Neuron (in vitro differentiated cells): ENCODE measurements around the gene DISC1.
"Not testable (repeated sequence)": the region's sequence is repeated elsewhere in the genome, so short reads cannot be mapped to it uniquely, and the experiment has no call there.

ENCODE experiments used
- H2AFZ ChIP-seq: one replicate; pipeline ENCODE4 v1.6.1; 2013; ENCODE audit warnings: low read depth, mild to moderate bottlenecking, inconsistent platforms, low read length, moderate library complexity
- H3K27me3 ChIP-seq: one replicate; pipeline ENCODE4 v1.6.1; 2013; ENCODE audit warnings: low read length; ENCODE audit not compliant: insufficient read depth
- H3K36me3 ChIP-seq: one replicate; pipeline ENCODE4 v1.6.1; 2013; ENCODE audit warnings: low read length; ENCODE audit not compliant: insufficient read depth
- H3K4me1 ChIP-seq: one replicate; pipeline ENCODE4 v1.6.1; 2013; ENCODE audit warnings: low read length; ENCODE audit not compliant: insufficient read depth
- H3K4me3 ChIP-seq: 2 replicates; pipeline ENCODE4 v1.5.1; 2013; ENCODE audit warnings: mild to moderate bottlenecking, low read length, moderate library complexity
- H3K9me3 ChIP-seq: one replicate; pipeline ENCODE4 v1.6.1; 2013; ENCODE audit warnings: low read length

DISC1 gene

GRCh38 chr1:231651621-231652260, 25.2 kb downstream of the DISC1 start:
- not testable (repeated sequence) for H3K36me3 ChIP-seq, H3K9me3 ChIP-seq, H3K4me1 ChIP-seq, H2AFZ ChIP-seq, H3K27me3 ChIP-seq, H3K4me3 ChIP-seq

GRCh38 chr1:231653632-231654031, 27.0 kb downstream of the DISC1 start:
- Histone ChIP-seq H3K4me1 (no peaks in the 10 kb centered on the region), H3K27me3 (no peaks in the 10 kb centered on the region), H3K9me3 (no peaks in the 10 kb centered on the region), H3K4me3 (no peak overlapping the region), H2AFZ (no peak overlapping the region), H3K36me3 (no peaks in the 10 kb centered on the region)

DNA sequence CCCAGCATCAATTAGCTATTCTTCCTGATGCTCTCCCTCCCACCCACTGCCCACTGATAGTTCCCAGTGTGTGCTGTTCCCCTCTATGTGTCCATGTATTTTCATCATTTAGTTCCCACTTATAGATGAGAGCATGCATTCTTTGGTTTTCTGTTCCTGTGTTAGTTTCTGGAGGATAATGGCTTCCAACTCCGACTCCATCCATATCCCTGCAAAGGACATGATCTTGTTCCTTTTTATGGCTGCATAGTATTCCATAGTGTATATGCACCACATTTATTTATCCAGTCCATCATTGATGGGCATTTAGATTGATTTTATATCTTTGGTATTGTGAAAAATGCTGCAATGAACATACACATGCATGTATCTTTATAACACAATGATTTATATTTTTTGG, 30.2 kb downstream of the DISC1 start:
- Histone ChIP-seq H3K4me3 (no peak overlapping the region), H3K36me3 (no peaks in the 10 kb centered on the region), H2AFZ (no peak overlapping the region), H3K27me3 (no peaks in the 10 kb centered on the region), H3K4me1 (no peaks in the 10 kb centered on the region), H3K9me3 (no peaks in the 10 kb centered on the region)

GRCh38 chr1:231658223-231658622, 31.6 kb downstream of the DISC1 start:
- not testable (repeated sequence) for H3K36me3 ChIP-seq, H3K9me3 ChIP-seq, H2AFZ ChIP-seq, H3K27me3 ChIP-seq, H3K4me3 ChIP-seq, H3K4me1 ChIP-seq

DNA sequence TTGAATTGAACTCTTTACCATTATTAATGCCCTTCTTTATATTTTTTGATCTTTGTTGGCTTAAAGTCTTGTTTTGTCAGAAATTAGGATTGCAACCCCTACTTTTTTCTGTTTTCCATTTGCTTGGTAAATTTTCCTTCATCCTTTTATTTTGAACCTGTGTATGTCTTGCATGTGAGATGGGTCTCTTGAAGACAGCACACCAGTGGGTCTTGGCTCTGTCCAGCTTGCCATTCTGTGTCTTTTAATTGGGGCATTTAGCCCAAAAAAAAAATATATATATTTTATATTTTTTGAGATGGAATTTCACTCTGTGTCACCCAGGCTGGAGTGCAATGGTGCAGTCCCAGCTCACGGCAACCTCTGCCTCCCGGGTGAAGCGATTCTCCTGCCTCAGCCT, 33.6 kb downstream of the DISC1 start:
- Histone ChIP-seq H2AFZ (no peak overlapping the region), H3K9me3 (no peaks in the 10 kb centered on the region), H3K4me3 (no peak overlapping the region), H3K4me1 (no peaks in the 10 kb centered on the region), H3K27me3 (no peaks in the 10 kb centered on the region), H3K36me3 (no peaks in the 10 kb centered on the region)

- H2AFZ ChIP-seq, result no peak overlapping the region
- H3K4me3 ChIP-seq, result no peak overlapping the region
- H3K9me3 ChIP-seq, result no peaks in the 10 kb centered on the region
- H3K36me3 ChIP-seq, result no peaks in the 10 kb centered on the region
- H3K27me3 ChIP-seq, result no peaks in the 10 kb centered on the region
- H3K4me1 ChIP-seq, result no peaks in the 10 kb centered on the region
Measured at GRCh38 chr1:231663211-231663792, 36.7 kb downstream of the DISC1 start.

- H3K4me3 ChIP-seq, result no peak overlapping the region
- H2AFZ ChIP-seq, result no peak overlapping the region
- H3K4me1 ChIP-seq, result no peaks in the 10 kb centered on the region
- no peaks in the 10 kb centered on the region for H3K27me3 ChIP-seq
- no peaks in the 10 kb centered on the region for H3K9me3 ChIP-seq
- H3K36me3 ChIP-seq, result no peaks in the 10 kb centered on the region
Measured at GRCh38 chr1:231665101-231665500, 38.5 kb downstream of the DISC1 start.

DNA sequence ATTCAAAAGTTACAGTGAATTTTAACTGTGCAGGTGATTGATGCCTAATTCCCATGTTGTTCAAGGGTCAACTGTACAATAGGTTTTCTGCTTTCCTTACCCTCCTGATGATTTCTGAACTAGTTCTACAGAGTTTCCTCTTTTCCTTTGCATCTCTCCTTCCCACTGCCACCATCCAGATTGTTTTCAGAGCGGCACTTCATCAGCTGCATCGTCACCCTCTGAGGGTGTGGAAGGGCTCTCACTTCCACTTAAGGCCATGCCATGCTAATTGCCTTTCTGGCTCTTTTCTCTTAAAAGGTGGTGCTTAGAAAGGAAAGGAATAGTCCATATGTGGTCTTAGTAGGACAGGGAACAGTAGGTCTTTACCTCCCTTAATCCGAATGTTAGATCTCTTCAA, 39.1 kb downstream of the DISC1 start:
- Histone ChIP-seq H3K36me3 (no peaks in the 10 kb centered on the region), H3K27me3 (no peaks in the 10 kb centered on the region), H2AFZ (no peak overlapping the region), H3K4me1 (no peaks in the 10 kb centered on the region), H3K9me3 (peaks cover under 1% of the 10 kb centered on the region), H3K4me3 (no peak overlapping the region)

- H3K27me3 ChIP-seq, result no peaks in the 10 kb centered on the region
- H3K36me3 ChIP-seq, result no peaks in the 10 kb centered on the region
- H3K9me3 ChIP-seq, result peaks cover 1% of the 10 kb centered on the region
- no peak overlapping the region for H3K4me3 ChIP-seq
- no peaks in the 10 kb centered on the region for H3K4me1 ChIP-seq
- H2AFZ ChIP-seq, result no peak overlapping the region
Measured at GRCh38 chr1:231666220-231666936, 39.8 kb downstream of the DISC1 start.

DNA sequence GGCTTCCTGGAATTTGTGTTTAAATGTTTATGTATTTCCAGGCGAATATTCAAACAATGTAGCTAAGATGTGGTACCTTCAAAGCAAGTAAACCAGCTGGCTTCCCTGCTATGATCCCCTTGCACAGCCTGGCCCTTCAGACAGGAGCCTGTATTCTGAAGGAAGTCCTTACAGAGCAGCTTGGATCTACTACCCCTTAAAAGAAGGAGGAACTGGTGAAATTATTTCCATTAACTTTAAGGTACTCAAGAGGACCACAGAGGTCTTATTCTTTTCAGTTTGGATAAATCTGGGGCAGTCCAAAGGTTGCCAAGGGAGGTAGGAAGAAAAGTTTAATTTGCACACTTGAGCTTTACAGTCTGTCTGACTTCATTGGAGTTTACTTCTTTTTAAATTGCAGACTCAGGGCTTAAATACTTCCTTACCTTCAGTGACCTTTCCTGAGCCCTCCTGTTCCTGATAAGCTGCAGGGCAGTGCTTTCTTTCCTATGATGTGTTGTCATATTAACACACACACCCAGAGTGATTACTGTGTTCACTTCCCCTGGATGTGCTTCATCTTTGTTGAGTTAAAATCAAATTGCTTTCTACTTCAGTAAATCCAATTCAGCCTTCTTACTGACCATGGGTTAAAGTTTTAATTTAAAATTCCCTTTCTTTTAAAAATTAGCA, 40.5 kb downstream of the DISC1 start:
- Histone ChIP-seq H2AFZ (no peak overlapping the region), H3K9me3 (peaks cover 1% of the 10 kb centered on the region), H3K4me1 (no peaks in the 10 kb centered on the region), H3K36me3 (no peaks in the 10 kb centered on the region), H3K27me3 (no peaks in the 10 kb centered on the region), H3K4me3 (no peak overlapping the region)

- Histone ChIP-seq H3K4me3 (no peak overlapping the region), H3K27me3 (no peaks in the 10 kb centered on the region), H3K36me3 (no peaks in the 10 kb centered on the region), H3K4me1 (no peaks in the 10 kb centered on the region), H2AFZ (no peak overlapping the region), H3K9me3 (peaks cover 1% of the 10 kb centered on the region)
Measured at GRCh38 chr1:231667896-231668506, 41.4 kb downstream of the DISC1 start.

GRCh38 chr1:231668826-231669225, 42.2 kb downstream of the DISC1 start:
- peaks cover 1% of the 10 kb centered on the region for H3K9me3 ChIP-seq
- H2AFZ ChIP-seq, result no peak overlapping the region
- H3K4me3 ChIP-seq, result no peak overlapping the region
- no peaks in the 10 kb centered on the region for H3K27me3 ChIP-seq
- H3K4me1 ChIP-seq, result no peaks in the 10 kb centered on the region
- no peaks in the 10 kb centered on the region for H3K36me3 ChIP-seq
